K562 (cell line): ENCODE data around the gene ADPRM.

Source experiments
- BHLHE40 ChIP-seq: IDR thresholded peaks from 2 replicates; pipeline ENCODE4 v1.6.1; 2011; ENCODE audit warnings: low read length, improper control_type of control experiment
- CEBPB ChIP-seq: fragments of 450-650 bp; IDR thresholded peaks from 2 replicates; pipeline ENCODE4 v1.6.1; 2016; ENCODE audit warnings: missing genetic modification characterization, missing compliant biosample characterization
- DPF2 ChIP-seq: fragments of 450-650 bp; IDR thresholded peaks from 2 replicates; pipeline ENCODE4 v1.6.1; 2016
- FOS ChIP-seq: IDR thresholded peaks from 3 replicates; pipeline ENCODE4 v1.6.1; 2011; ENCODE audit not compliant: insufficient read length; ENCODE audit errors: extremely low read depth
- HDAC2 ChIP-seq: fragments of 450-650 bp; IDR thresholded peaks from 2 replicates; pipeline ENCODE4 v1.6.1; 2016; ENCODE audit warnings: mild to moderate bottlenecking
- HNRNPH1 ChIP-seq: fragments of 200-400 bp; formaldehyde crosslinking; optimal IDR thresholded peaks from 2 replicates; pipeline ENCODE3; 2017; ENCODE audit warnings: low read depth, mild to moderate bottlenecking, low read length, moderate library complexity
- JUND ChIP-seq, 2 experiments: IDR thresholded peaks; 2 replicates in 1 of 2; 3 replicates in 1 of 2; pipeline ENCODE4 v1.6.1; 2011; ENCODE audit warnings: borderline replicate concordance in 2 of 2, low read depth in 2 of 2, low read length in 2 of 2, improper control_type of control experiment in 1 of 2, missing biosample characterization in 1 of 2, missing genetic modification characterization in 1 of 2, missing genetic modification reagents in 1 of 2
- PURB ChIP-seq: sonication (generic); formaldehyde crosslinking; IDR thresholded peaks from 2 replicates; pipeline ENCODE4 v1.9.0; 2021; ENCODE audit warnings: low read depth, mild to moderate bottlenecking, missing genetic modification reagents
- TF ChIP-seq, protein P1 (sequence below), 3 experiments: IDR thresholded peaks in 2 of 3; conservative IDR thresholded peaks in 1 of 3; 2 replicates each; pipeline ENCODE4 v1.5.1; 2011 to 2012; ENCODE audit warnings: low read length in 3 of 3, mild to moderate bottlenecking in 3 of 3, control low read depth in 2 of 3, improper control_type of control experiment in 1 of 3, inconsistent platforms in 1 of 3, low read depth in 1 of 3, mixed read lengths in 1 of 3, moderate library complexity in 1 of 3; ENCODE audit not compliant: insufficient read depth in 2 of 3
- TF ChIP-seq, protein P2 (sequence below): fragments of 450-650 bp; conservative IDR thresholded peaks from 2 replicates; pipeline ENCODE4 v1.6.1; 2016; ENCODE audit warnings: missing genetic modification characterization, low read depth, mild to moderate bottlenecking, missing compliant biosample characterization, moderate library complexity

DNA sequence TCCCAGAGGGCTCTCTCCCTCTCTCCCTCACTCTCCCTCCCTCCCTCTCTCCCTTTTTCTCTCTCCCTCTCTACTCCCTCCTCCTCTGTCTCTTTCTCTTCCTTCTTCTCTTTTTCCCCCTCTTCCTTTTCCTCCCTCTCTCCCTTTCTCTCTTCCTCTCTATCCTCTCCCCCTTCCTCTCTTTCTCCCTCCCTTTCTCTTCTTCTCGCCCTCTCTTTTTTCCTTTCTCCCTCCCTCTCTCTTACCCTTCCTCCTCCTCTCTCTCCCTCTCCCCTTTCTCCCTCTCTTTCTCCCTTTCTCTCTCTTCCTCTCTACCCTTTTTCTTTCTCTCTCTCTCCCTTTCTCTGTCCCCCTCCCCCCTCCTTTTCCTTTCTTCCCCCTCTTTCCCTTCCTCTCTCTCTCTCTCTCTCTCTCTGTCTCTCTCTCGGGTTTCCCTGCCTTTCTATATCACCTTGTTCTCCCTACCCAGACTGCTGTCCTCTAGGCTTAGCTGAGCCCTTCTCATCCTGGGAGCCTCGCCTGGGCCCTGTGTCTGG, 58.3 kb downstream of the ADPRM start:
- TF ChIP-seq PURB (CRISPR knock-in tag) (no peak), HNRNPH1 (no peak), FOS (no peak), DPF2 (no peak), JUND (IDR thresholded peaks at IDR 0.05; ENCODE audit: borderline replicate concordance, low read depth, low read length) (no peak), JUND (tag; IDR thresholded peaks at IDR 0.05; ENCODE audit: borderline replicate concordance, low read depth, low read length) (no peak), BHLHE40 (no peak), HDAC2 (no peak), CEBPB (no peak)
- TF ChIP-seq, protein P1, sequence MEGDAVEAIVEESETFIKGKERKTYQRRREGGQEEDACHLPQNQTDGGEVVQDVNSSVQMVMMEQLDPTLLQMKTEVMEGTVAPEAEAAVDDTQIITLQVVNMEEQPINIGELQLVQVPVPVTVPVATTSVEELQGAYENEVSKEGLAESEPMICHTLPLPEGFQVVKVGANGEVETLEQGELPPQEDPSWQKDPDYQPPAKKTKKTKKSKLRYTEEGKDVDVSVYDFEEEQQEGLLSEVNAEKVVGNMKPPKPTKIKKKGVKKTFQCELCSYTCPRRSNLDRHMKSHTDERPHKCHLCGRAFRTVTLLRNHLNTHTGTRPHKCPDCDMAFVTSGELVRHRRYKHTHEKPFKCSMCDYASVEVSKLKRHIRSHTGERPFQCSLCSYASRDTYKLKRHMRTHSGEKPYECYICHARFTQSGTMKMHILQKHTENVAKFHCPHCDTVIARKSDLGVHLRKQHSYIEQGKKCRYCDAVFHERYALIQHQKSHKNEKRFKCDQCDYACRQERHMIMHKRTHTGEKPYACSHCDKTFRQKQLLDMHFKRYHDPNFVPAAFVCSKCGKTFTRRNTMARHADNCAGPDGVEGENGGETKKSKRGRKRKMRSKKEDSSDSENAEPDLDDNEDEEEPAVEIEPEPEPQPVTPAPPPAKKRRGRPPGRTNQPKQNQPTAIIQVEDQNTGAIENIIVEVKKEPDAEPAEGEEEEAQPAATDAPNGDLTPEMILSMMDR (IDR thresholded peaks at IDR 0.05 in 2 of 3, conservative IDR thresholded peaks at IDR 0.05 in 1 of 3; ENCODE audit: insufficient read depth in 2 of 3, low read depth in 1 of 3, low read length in 3 of 3): no peak
- TF ChIP-seq, protein P2, sequence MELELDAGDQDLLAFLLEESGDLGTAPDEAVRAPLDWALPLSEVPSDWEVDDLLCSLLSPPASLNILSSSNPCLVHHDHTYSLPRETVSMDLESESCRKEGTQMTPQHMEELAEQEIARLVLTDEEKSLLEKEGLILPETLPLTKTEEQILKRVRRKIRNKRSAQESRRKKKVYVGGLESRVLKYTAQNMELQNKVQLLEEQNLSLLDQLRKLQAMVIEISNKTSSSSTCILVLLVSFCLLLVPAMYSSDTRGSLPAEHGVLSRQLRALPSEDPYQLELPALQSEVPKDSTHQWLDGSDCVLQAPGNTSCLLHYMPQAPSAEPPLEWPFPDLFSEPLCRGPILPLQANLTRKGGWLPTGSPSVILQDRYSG (tag): no peak
